Astrocyte (in vitro differentiated cells and primary cell): ENCODE data around the gene FAM3A. TPM values are rescaled to one million over a fixed set of nuclear protein-coding genes. Genes with fewer than 3 reads are reported as not detected.

Experiments
- DNase-seq: peaks from one replicate; pipeline ENCODE4 v3.0.0-alpha.2; 2010; ENCODE audit warnings: low read depth
- FAIRE-seq: peaks from 2 replicates; lab custom pipeline; 2011; peaks lifted over from hg19 to GRCh38; lab: Jason Lieb, UNC
- H2AFZ ChIP-seq: 2 replicates; pipeline ENCODE4 v1.6.0; 2012; ENCODE audit warnings: low read depth, low read length, inconsistent platforms
- H3K27ac ChIP-seq: 2 replicates; pipeline ENCODE4 v1.5.1; 2011; ENCODE audit warnings: low read depth, low read length, inconsistent platforms
- H3K27me3 ChIP-seq: 2 replicates; pipeline ENCODE4 v1.6.0; 2011; ENCODE audit warnings: low read length, inconsistent platforms; ENCODE audit not compliant: insufficient read depth
- H3K36me3 ChIP-seq: 2 replicates; pipeline ENCODE4 v1.5.1; 2011; ENCODE audit warnings: low read length, inconsistent platforms; ENCODE audit not compliant: insufficient read depth
- H3K4me1 ChIP-seq: 2 replicates; pipeline ENCODE4 v1.5.1; 2011; ENCODE audit warnings: low read length, inconsistent platforms; ENCODE audit not compliant: insufficient read depth
- H3K4me2 ChIP-seq: 2 replicates; pipeline ENCODE4 v1.6.0; 2012; ENCODE audit warnings: low read length, inconsistent platforms
- H3K4me3 ChIP-seq: 2 replicates; pipeline ENCODE4 v1.5.1; 2011; ENCODE audit warnings: low read depth, mild to moderate bottlenecking, low read length, inconsistent platforms; ENCODE audit not compliant: insufficient read depth
- H3K79me2 ChIP-seq: 2 replicates; pipeline ENCODE4 v1.6.0; 2012; ENCODE audit warnings: mild to moderate bottlenecking, low read length, inconsistent platforms; ENCODE audit not compliant: insufficient read depth
- H3K9ac ChIP-seq: 2 replicates; pipeline ENCODE4 v1.6.0; 2012; ENCODE audit warnings: mild to moderate bottlenecking, low read length, inconsistent platforms
- H3K9me3 ChIP-seq: 2 replicates; pipeline ENCODE4 v1.5.1; 2012; ENCODE audit warnings: low read depth, mild to moderate bottlenecking, low read length, inconsistent platforms; ENCODE audit not compliant: insufficient read depth
- H4K20me1 ChIP-seq: 2 replicates; pipeline ENCODE4 v1.6.0; 2012; ENCODE audit warnings: low read length, inconsistent platforms; ENCODE audit not compliant: insufficient read depth
- H3K27ac Mint-ChIP-seq: one replicate; pipeline ENCODE4 v1.8.0; 2021; ENCODE audit warnings: mild to moderate bottlenecking, mixed read lengths; ENCODE audit not compliant: unreplicated experiment
- H3K27me3 Mint-ChIP-seq: one replicate; pipeline ENCODE4 v1.8.0; 2021; ENCODE audit warnings: low read depth, mixed read lengths; ENCODE audit not compliant: unreplicated experiment
- H3K36me3 Mint-ChIP-seq: one replicate; pipeline ENCODE4 v1.8.0; 2021; ENCODE audit warnings: low read depth, mixed read lengths; ENCODE audit not compliant: unreplicated experiment
- H3K4me1 Mint-ChIP-seq: one replicate; pipeline ENCODE4 v1.8.0; 2021; ENCODE audit warnings: low read depth, mixed read lengths; ENCODE audit not compliant: unreplicated experiment
- H3K4me3 Mint-ChIP-seq: one replicate; pipeline ENCODE4 v1.8.0; 2021; ENCODE audit warnings: mild to moderate bottlenecking, moderate library complexity, mixed read lengths; ENCODE audit not compliant: unreplicated experiment
- H3K9me3 Mint-ChIP-seq: one replicate; pipeline ENCODE4 v1.8.0; 2021; ENCODE audit warnings: mild to moderate bottlenecking, mixed read lengths; ENCODE audit not compliant: unreplicated experiment
- EZH2 ChIP-seq: IDR thresholded peaks from 2 replicates; pipeline ENCODE4 v1.6.1; 2012; ENCODE audit warnings: mild to moderate bottlenecking, low read length, inconsistent platforms; ENCODE audit not compliant: insufficient read depth
- total RNA-seq: library from RNA; stranded (reverse); gene quantifications from 2 replicates; pipeline ENCODE4 v1.2.1, GENCODE V29; 2021
- TF ChIP-seq, protein P1 (sequence below): IDR thresholded peaks from 2 replicates; pipeline ENCODE4 v1.5.1; 2011; ENCODE audit warnings: low read depth, mild to moderate bottlenecking, inconsistent platforms, low read length, moderate library complexity; ENCODE audit not compliant: insufficient read depth

The FAM3A gene
- total RNA-seq, 1 donor from 2014 or later: 20.9 TPM

DNA sequence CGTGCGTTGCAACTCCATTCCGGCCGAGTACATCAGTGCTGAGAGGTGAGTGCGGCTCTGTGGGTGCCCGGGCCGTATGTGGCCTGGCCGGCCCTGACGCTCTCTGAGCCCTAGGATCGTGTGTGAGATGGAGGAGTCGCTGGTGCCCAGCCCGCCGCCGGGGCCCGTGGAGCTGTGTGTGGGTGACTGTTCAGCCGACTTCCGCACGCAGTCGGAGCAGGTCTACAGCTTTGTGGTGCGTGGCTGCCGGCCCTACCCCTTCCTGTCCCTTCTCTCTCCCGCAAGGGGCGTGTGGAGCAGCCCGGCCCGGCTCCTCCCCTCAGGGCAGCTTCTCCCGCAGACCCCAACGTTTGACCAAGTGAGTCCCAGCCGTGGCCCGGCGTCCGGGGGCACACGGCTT lies 50.0 kb downstream of the FAM3A start:
- Histone ChIP-seq H4K20me1 (peaks cover 25% of the 10 kb centered on the region), H3K27ac (no peak overlapping the region), H3K4me3 (no peak overlapping the region), H3K79me2 (peaks cover 22% of the 10 kb centered on the region), H3K9me3 (no peaks in the 10 kb centered on the region), H3K4me1 (no peaks in the 10 kb centered on the region), H3K36me3 (no peaks in the 10 kb centered on the region), H3K27me3 (no peaks in the 10 kb centered on the region), H3K4me2 (no peak overlapping the region), H3K9ac (no peak overlapping the region), H2AFZ (no peak overlapping the region)
- Mint-ChIP-seq H3K36me3 (no peaks in the 10 kb centered on the region), H3K9me3 (no peaks in the 10 kb centered on the region), H3K27me3 (no peaks in the 10 kb centered on the region), H3K27ac (no peak overlapping the region), H3K4me1 (no peaks in the 10 kb centered on the region), H3K4me3 (no peak overlapping the region)
- DNase-seq (no peak), FAIRE-seq (no peak)
- TF ChIP-seq EZH2: no peak
- TF ChIP-seq, protein P1, sequence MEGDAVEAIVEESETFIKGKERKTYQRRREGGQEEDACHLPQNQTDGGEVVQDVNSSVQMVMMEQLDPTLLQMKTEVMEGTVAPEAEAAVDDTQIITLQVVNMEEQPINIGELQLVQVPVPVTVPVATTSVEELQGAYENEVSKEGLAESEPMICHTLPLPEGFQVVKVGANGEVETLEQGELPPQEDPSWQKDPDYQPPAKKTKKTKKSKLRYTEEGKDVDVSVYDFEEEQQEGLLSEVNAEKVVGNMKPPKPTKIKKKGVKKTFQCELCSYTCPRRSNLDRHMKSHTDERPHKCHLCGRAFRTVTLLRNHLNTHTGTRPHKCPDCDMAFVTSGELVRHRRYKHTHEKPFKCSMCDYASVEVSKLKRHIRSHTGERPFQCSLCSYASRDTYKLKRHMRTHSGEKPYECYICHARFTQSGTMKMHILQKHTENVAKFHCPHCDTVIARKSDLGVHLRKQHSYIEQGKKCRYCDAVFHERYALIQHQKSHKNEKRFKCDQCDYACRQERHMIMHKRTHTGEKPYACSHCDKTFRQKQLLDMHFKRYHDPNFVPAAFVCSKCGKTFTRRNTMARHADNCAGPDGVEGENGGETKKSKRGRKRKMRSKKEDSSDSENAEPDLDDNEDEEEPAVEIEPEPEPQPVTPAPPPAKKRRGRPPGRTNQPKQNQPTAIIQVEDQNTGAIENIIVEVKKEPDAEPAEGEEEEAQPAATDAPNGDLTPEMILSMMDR: no peak

DNA sequence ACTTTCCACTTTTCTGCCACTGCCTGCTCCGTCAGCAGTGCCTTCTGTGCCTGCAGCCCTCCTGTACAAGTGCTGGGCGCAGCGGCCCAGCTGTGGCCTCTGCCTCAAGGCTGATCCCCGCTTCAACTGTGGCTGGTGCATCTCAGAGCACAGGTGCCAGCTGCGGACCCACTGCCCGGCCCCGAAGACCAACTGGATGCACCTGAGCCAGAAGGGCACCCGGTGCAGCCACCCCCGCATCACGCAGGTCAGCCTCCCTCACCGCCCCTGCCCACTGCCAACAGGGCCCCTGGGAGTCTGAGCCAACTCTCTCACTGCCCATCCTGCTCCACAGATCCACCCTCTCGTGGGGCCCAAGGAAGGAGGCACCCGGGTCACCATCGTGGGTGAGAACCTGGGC lies 50.4 kb downstream of the FAM3A start:
- peaks cover 27% of the 10 kb centered on the region for H3K79me2 ChIP-seq
- H3K4me1 ChIP-seq: no peaks in the 10 kb centered on the region
- no peaks in the 10 kb centered on the region for H3K36me3 ChIP-seq
- FAIRE-seq (no peak), DNase-seq (no peak)
- Mint-ChIP-seq H3K27me3 (no peaks in the 10 kb centered on the region), H3K4me3 (no peak overlapping the region), H3K4me1 (no peaks in the 10 kb centered on the region), H3K9me3 (no peaks in the 10 kb centered on the region), H3K36me3 (no peaks in the 10 kb centered on the region), H3K27ac (no peak overlapping the region)
- TF ChIP-seq, protein P1: no peak
- TF ChIP-seq EZH2: no peak
- no peak overlapping the region for H3K4me3 ChIP-seq
- H3K27me3 ChIP-seq: no peaks in the 10 kb centered on the region
- no peak overlapping the region for H3K27ac ChIP-seq
- no peak overlapping the region for H3K9ac ChIP-seq
- H4K20me1 ChIP-seq: peaks cover 30% of the 10 kb centered on the region
- H2AFZ ChIP-seq: no peak overlapping the region
- H3K4me2 ChIP-seq: no peak overlapping the region
- no peaks in the 10 kb centered on the region for H3K9me3 ChIP-seq

DNA sequence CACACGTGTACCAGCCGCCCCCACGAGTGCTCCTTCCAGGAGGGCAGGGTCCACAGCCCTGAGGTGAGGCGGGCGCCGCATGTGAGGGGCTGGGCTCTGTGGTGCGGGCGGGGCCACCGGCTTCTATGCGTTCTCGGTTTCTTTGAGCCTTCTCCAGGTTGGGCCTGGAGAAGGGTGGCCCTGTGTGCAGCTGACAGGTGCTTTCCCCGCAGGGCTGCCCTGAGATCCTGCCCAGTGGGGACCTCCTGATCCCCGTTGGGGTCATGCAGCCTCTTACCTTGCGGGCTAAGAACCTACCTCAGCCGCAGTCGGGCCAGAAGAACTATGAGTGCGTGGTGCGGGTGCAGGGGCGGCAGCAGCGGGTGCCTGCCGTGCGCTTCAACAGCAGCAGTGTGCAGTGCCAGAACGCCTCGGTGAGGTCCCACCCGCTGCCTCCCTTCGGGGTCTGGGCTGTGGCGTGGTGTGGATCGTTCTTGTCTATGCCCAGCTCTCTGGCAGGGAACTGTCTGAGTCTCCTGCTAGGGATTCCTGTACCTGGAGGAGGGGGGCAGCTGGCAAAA lies 51.1 kb downstream of the FAM3A start:
- Mint-ChIP-seq H3K4me3 (no peak overlapping the region), H3K27ac (no peak overlapping the region), H3K9me3 (no peaks in the 10 kb centered on the region), H3K27me3 (no peaks in the 10 kb centered on the region), H3K4me1 (no peaks in the 10 kb centered on the region), H3K36me3 (no peaks in the 10 kb centered on the region)
- Histone ChIP-seq H3K27ac (no peak overlapping the region), H3K4me3 (no peak overlapping the region), H3K36me3 (no peaks in the 10 kb centered on the region), H3K79me2 (peaks cover 34% of the 10 kb centered on the region), H4K20me1 (peaks cover 37% of the 10 kb centered on the region), H3K9me3 (no peaks in the 10 kb centered on the region), H3K4me2 (no peak overlapping the region), H2AFZ (no peak overlapping the region), H3K9ac (no peak overlapping the region), H3K4me1 (no peaks in the 10 kb centered on the region), H3K27me3 (no peaks in the 10 kb centered on the region)
- no peak for FAIRE-seq
- TF ChIP-seq EZH2: no peak
- TF ChIP-seq, protein P1: no peak
- no peak for DNase-seq
